Stimulated activated CD8-positive, alpha-beta memory T cell treated with anti-CD3 and anti-CD28 coated beads, Interleukin-15, amount 100 ng/mL, for 4 hours (primary cell): Measurements from ENCODE around the gene RNF212.

Experiments used
- DNase-seq, 2 donors: peaks; one replicate each; pipeline ENCODE4 v3.0.0-alpha.2; 2020; ENCODE audit warnings: low read depth in 2 of 2

RNF212 gene

GRCh38 chr4:1115528-1116293 is 2.3 kb upstream of the RNF212 start:
- no peak for DNase-seq

- no peak for DNase-seq
Measured at GRCh38 chr4:1112821-1113182, 562 bp downstream of the RNF212 start.

- DNase-seq = no peak
Measured at GRCh38 chr4:1112174-1112820, 1.1 kb downstream of the RNF212 start.

- no peak for DNase-seq
Measured at GRCh38 chr4:1111259-1111809, 2.0 kb downstream of the RNF212 start.

GRCh38 chr4:1109898-1110506 is 3.4 kb downstream of the RNF212 start:
- DNase-seq = no peak

- DNase-seq = no peak
Measured at GRCh38 chr4:1109333-1109732, 4.0 kb downstream of the RNF212 start.

GRCh38 chr4:1105662-1106061 is 7.7 kb downstream of the RNF212 start:
- no peak for DNase-seq

- no peak for DNase-seq
Measured at GRCh38 chr4:1105067-1105466, 8.3 kb downstream of the RNF212 start.

GRCh38 chr4:1104647-1105046 is 8.7 kb downstream of the RNF212 start:
- no peak for DNase-seq

- no peak for DNase-seq
Measured at GRCh38 chr4:1099684-1100335, 13.6 kb downstream of the RNF212 start.

GRCh38 chr4:1099270-1099669 is 14.1 kb downstream of the RNF212 start:
- DNase-seq = no peak

GRCh38 chr4:1098311-1098925 is 14.9 kb downstream of the RNF212 start:
- no peak for DNase-seq

- DNase-seq = no peak
Measured at GRCh38 chr4:1097553-1097952, 15.8 kb downstream of the RNF212 start.

GRCh38 chr4:1096841-1097240 is 16.5 kb downstream of the RNF212 start:
- DNase-seq = no peak

GRCh38 chr4:1094336-1094690 is 19.1 kb downstream of the RNF212 start:
- DNase-seq = no peak

GRCh38 chr4:1093391-1094335 is 19.7 kb downstream of the RNF212 start:
- DNase-seq = no peak

GRCh38 chr4:1092983-1093361 is 20.4 kb downstream of the RNF212 start:
- no peak for DNase-seq

GRCh38 chr4:1092026-1092982 is 21.1 kb downstream of the RNF212 start:
- DNase-seq = no peak

- no peak for DNase-seq
Measured at GRCh38 chr4:1091561-1091995, 21.8 kb downstream of the RNF212 start.
